GM12864 (cell line): ENCODE results near the gene QRICH2.
"Not testable (repeated sequence)": the region's sequence is repeated elsewhere in the genome, so short reads cannot be mapped to it uniquely, and the experiment has no call there.

ENCODE experiments used
- DNase-seq: peaks from one replicate; pipeline ENCODE4 v3.0.0-alpha.2; 2011; ENCODE audit warnings: low read depth
- H3K4me3 ChIP-seq: 2 replicates; pipeline ENCODE4 v1.5.1; 2011; ENCODE audit warnings: mild to moderate bottlenecking, low read depth, low read length, control low read depth
- TF ChIP-seq, protein P1 (sequence below): IDR thresholded peaks from 2 replicates; pipeline ENCODE4 v1.5.1; 2011; ENCODE audit warnings: low read depth, mild to moderate bottlenecking, moderate library complexity, low read length, control low read depth, inconsistent platforms; ENCODE audit errors: missing control alignments

The QRICH2 gene

GRCh38 chr17:76270127-76270592, 37.9 kb downstream of the QRICH2 start:
- peak overlapping the region; percentile 65 for H3K4me3 ChIP-seq
- TF ChIP-seq, protein P1, sequence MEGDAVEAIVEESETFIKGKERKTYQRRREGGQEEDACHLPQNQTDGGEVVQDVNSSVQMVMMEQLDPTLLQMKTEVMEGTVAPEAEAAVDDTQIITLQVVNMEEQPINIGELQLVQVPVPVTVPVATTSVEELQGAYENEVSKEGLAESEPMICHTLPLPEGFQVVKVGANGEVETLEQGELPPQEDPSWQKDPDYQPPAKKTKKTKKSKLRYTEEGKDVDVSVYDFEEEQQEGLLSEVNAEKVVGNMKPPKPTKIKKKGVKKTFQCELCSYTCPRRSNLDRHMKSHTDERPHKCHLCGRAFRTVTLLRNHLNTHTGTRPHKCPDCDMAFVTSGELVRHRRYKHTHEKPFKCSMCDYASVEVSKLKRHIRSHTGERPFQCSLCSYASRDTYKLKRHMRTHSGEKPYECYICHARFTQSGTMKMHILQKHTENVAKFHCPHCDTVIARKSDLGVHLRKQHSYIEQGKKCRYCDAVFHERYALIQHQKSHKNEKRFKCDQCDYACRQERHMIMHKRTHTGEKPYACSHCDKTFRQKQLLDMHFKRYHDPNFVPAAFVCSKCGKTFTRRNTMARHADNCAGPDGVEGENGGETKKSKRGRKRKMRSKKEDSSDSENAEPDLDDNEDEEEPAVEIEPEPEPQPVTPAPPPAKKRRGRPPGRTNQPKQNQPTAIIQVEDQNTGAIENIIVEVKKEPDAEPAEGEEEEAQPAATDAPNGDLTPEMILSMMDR: no peak
- DNase-seq: no peak

GRCh38 chr17:76268991-76269981, 38.8 kb downstream of the QRICH2 start:
- no peak for DNase-seq
- TF ChIP-seq, protein P1: no peak
- H3K4me3 ChIP-seq: peak overlapping the region; percentile 45

DNA sequence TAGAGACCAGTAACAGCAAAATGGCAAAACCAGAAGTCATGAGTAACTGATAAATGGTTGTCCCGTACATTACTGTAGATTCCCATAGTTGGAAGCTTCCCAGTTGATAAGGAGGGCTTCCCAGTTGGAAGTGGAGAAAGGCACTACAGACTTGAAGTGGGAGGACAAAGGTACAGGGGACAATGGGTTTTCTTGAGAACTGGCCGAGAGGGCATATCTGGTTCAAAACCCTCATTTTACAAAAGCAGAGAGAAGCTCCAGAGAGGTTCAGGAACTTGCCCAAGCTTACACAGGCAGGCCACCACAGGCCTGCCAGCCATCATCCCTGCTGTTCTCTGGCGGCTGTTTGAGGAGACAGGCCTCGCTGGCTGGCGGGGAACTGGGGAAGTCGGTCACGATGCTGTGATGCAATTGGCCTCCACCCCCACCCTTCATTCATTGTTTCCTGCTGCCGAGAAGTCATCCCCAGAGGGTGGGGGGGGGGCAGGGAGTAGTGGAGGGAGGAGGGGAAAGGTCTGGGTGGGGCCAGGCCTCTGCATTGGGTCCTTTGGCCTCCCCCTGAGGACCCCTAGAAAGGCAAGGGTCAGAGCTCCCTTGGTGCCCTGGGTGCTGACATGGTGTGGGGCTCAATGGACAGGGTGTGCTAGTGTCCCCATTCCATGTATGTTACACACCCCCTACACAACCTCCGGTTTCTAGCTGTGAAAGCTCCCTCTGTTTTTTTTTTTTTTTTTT, 39.9 kb downstream of the QRICH2 start:
- TF ChIP-seq, protein P1: no peak
- H3K4me3 ChIP-seq: peak overlapping the region; percentile 83
- no peak for DNase-seq

DNA sequence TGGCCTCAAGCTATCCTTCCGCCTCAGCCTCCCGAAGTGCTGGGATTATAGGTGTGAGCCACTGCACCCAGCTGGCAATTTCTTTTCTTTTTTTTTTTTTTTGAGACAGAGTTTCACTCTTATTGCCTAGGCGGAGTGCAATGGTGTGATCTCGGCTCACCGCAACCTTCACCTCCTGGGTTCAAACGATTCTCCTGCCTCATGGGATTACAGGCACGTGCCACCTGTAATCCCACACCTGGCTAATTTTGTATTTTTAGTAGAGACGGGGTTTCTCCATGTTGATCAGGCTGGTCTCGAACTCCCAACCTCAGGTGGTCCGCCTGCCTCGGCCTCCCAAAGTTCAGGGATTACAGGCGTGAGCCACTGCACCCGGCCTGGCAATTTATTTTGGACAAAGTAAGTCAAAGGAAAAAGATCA, 40.5 kb downstream of the QRICH2 start:
- DNase-seq: not testable (repeated sequence)
- H3K4me3 ChIP-seq: peak overlapping the region; percentile 83

DNA sequence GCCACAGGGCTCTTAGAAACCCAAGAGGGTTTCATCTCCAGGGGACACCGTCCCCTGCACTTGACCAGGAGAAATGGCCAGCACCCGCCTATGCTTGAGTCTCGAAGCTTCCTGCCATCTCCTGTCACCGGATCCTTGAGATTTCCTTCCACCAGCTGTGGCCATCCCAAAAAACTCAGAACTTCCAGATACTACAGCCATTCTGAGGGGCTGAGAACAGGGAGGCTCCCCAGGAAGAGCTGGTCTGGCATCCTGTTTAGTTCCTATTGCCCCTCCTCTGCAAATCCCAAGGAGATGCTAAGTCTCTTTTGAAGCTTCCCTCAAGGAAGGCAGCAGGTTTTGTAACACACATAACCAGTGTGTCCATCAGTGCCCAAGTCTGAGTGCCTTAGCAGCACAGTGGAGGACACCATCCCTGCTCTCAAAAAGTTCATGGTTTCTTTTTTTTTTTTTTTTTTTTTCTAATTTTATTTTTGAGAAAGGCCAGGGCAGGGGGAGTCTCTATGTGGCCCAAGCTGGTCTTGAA, 41.0 kb downstream of the QRICH2 start:
- no peak for DNase-seq
- TF ChIP-seq, protein P1: no peak
- H3K4me3 ChIP-seq: peak overlapping the region; percentile 83

DNA sequence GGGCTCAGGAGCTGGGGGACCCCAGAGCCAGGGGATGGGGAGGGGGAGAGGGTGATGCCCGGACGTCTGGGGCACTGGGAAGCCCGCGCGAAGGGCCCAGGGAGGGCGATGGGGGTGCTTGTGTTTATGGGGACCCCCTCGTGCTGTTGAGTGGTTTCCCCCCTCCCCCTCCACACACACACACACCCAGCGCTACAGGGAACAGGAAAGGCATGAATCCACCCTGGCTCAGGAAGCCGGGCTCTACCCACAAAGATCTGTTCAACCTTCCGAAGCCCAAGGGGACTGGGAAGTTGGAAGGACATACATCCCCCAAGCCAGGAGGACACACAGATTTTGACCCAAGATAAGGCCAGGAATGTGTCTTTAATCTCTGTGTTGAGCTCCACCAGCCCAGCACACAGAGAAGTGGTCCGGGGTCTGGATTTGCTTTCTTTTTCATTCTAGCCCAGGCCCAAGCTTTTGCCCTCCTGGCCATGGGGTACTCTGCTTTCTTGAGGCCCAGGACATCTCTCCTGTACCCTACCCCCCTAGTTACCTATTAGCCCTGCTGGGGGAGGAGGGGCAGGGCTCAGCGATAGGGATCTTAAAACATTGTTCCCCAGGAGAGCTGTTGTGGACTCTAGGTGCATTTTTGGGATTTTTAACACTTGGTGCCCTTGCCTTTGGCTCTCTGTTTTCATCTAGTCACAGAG, 41.7 kb downstream of the QRICH2 start:
- DNase-seq: no peak
- TF ChIP-seq, protein P1: no peak
- H3K4me3 ChIP-seq: peak overlapping the region; percentile 83
